Transverse colon (tissue), 4 donors: ENCODE measurements around the gene RPL6. TPM values are rescaled to one million over a fixed set of nuclear protein-coding genes. Genes with fewer than 3 reads are reported as not detected.

ENCODE experiments used
- DNase-seq: peaks from one replicate; pipeline ENCODE4 v3.0.0-alpha.2; 2019
- H3K27ac ChIP-seq, 4 donors: fragments of 200-600 bp; sonication (generic); 2 replicates each; pipeline ENCODE4 v1.5.1; 2016 to 2018; ENCODE audit warnings: inconsistent platforms in 4 of 4
- H3K27me3 ChIP-seq: fragments of 200-600 bp; sonication (generic); 2 replicates; pipeline ENCODE4 v1.5.1; 2017; ENCODE audit warnings: inconsistent platforms
- H3K36me3 ChIP-seq, 4 donors: fragments of 200-600 bp; sonication (generic); 2 replicates each; pipeline ENCODE4 v1.5.1; 2017 to 2019; ENCODE audit warnings: inconsistent platforms in 4 of 4
- H3K4me1 ChIP-seq, 4 donors: fragments of 200-600 bp; sonication (generic); 2 replicates each; pipeline ENCODE4 v1.5.1; 2017 to 2020; ENCODE audit warnings: inconsistent platforms in 4 of 4
- H3K4me3 ChIP-seq, 4 donors: fragments of 200-600 bp; sonication (generic); 1 replicate in 1 of 4; 2 replicates in 3 of 4; pipeline versions ENCODE4 v1.5.1 to v1.6.1; 2017 to 2019; ENCODE audit warnings: inconsistent platforms in 4 of 4
- H3K9me3 ChIP-seq, 2 donors: fragments of 200-600 bp; sonication (generic); 2 replicates each; pipeline ENCODE4 v1.5.1; 2017 to 2019; ENCODE audit warnings: inconsistent platforms in 2 of 2
- CTCF ChIP-seq, 5 experiments: fragments of 200-600 bp in 3 of 5; fragments of 450-650 bp in 2 of 5; sonication (generic) in 3 of 5; IDR thresholded peaks; 1 replicate in 2 of 5; 2 replicates in 3 of 5; pipeline ENCODE4 v1.5.1; 2016 to 2017; ENCODE audit warnings: antibody characterized with exemption in 5 of 5, inconsistent platforms in 3 of 5, mild to moderate bottlenecking in 2 of 5, moderate library complexity in 1 of 5
- EP300 ChIP-seq: sonication (generic); formaldehyde crosslinking; IDR thresholded peaks from one replicate; pipeline ENCODE4 v1.6.1; 2017; ENCODE audit warnings: antibody characterized with exemption, low read depth
- POLR2A ChIP-seq: fragments of 450-650 bp; IDR thresholded peaks from one replicate; pipeline ENCODE4 v1.6.1; 2016; ENCODE audit warnings: antibody characterized with exemption, mild to moderate bottlenecking, moderate library complexity
- POLR2AphosphoS5 ChIP-seq, 3 donors: sonication (generic); formaldehyde crosslinking; IDR thresholded peaks; one replicate each; pipeline ENCODE4 v1.6.1; 2016; ENCODE audit warnings: antibody characterized with exemption in 3 of 3
- WGBS, 2 donors: methylation state at CpG; one replicate each; pipeline ENCODE4 v1.1.5; 2018; ENCODE audit warnings: low coverage in 1 of 2; 5-methylcytosine and 5-hydroxymethylcytosine counted together
- in situ Hi-C, 4 donors: fragments of 200-750 bp; cut with MboI; loops; one replicate each; pipeline versions ENCODE4 v1.15.0 to v1.15.1; 2017; ENCODE audit warnings: low sequenced_read_pairs in 3 of 4, low pct_ligation_motif_present in 1 of 4, low pct_unique_long_range_greater_than_20kb in 1 of 4
- intact Hi-C: fragments of 100-400 bp; cut with DNase I; formaldehyde crosslinking; loops from one replicate; pipeline ENCODE4 v1.15.1; 2023; ENCODE audit warnings: low total_unique reads
- total RNA-seq, 4 donors: library from RNA; depleted of rRNA; stranded (reverse); fragments of >200 nt; gene quantifications; one replicate each; pipeline ENCODE4 v1.1.0, GENCODE V29; 2016

RPL6 gene
- total RNA-seq, 4 donors from 2014 or later, result 361 to 1,162 (median 790) TPM

- no peak for DNase-seq
- Histone ChIP-seq H3K9me3 (no peaks in the 10 kb centered on the region), H3K4me1 (peaks cover 0 to 11% (median 6%) of the 10 kb centered on the region in 4 donors), H3K27ac (no peak overlapping the region), H3K36me3 (no peaks in the 10 kb centered on the region), H3K4me3 (no peak overlapping the region), H3K27me3 (no peaks in the 10 kb centered on the region)
- TF ChIP-seq CTCF (IDR thresholded peaks at IDR 0.05) (no peak), POLR2A (no peak), EP300 (no peak)
- WGBS, 2 donors, result 62 to 80% methylated on average over 2 to 8 of the region's 8 CpGs
- intact Hi-C loops, result no loop called here
- in situ Hi-C loops, result no loop called here
These were observed 38.4 kb downstream of the RPL6 start for GRCh38 chr12:112370868-112371510.

- Histone ChIP-seq H3K4me1 (peaks cover 0 to 11% (median 6%) of the 10 kb centered on the region in 4 donors), H3K36me3 (no peaks in the 10 kb centered on the region), H3K4me3 (no peak overlapping the region), H3K9me3 (no peaks in the 10 kb centered on the region), H3K27me3 (no peaks in the 10 kb centered on the region), H3K27ac (no peak overlapping the region)
- intact Hi-C loops, result no loop called here
- in situ Hi-C loops, result no loop called here
- DNase-seq, result no peak
- 49% methylated on average over 1 of the region's 1 CpG; no CpG with 5 or more reads in 1 of the 2 donors for WGBS, 2 donors
- TF ChIP-seq EP300, result no peak
- TF ChIP-seq CTCF (IDR thresholded peaks at IDR 0.05), result no peak
- no peak for TF ChIP-seq POLR2A
- TF ChIP-seq POLR2AphosphoS5 (IDR thresholded peaks at IDR 0.05), result no peak
These were observed 39.2 kb downstream of the RPL6 start for GRCh38 chr12:112370199-112370598.

GRCh38 chr12:112368856-112369255 is 40.5 kb downstream of the RPL6 start:
- H3K27me3 ChIP-seq, result no peaks in the 10 kb centered on the region
- H3K4me3 ChIP-seq, result no peak overlapping the region
- H3K27ac ChIP-seq, result peak overlapping the region in 2 of 4 donors; percentile 6 to 33
- TF ChIP-seq EP300 (no peak), POLR2A (no peak), CTCF (IDR thresholded peaks at IDR 0.05) (no peak), POLR2AphosphoS5 (IDR thresholded peaks at IDR 0.05) (no peak)
- in situ Hi-C loops, result no loop called here
- intact Hi-C loops, result no loop called here
- 81 to 87% methylated on average over 4 to 6 of the region's 6 CpGs for WGBS, 2 donors
- no peak for DNase-seq
- no peaks in the 10 kb centered on the region for H3K36me3 ChIP-seq
- H3K4me1 ChIP-seq, result peaks cover 0 to 11% (median 5%) of the 10 kb centered on the region in 4 donors
- H3K9me3 ChIP-seq, result no peaks in the 10 kb centered on the region

- H3K9me3 ChIP-seq, result no peaks in the 10 kb centered on the region
- H3K27me3 ChIP-seq, result no peaks in the 10 kb centered on the region
- 84 to 90% methylated on average over 3 of the region's 3 CpGs for whole genome bisulfite sequencing, 2 donors
- intact Hi-C loops, result no loop called here
- H3K27ac ChIP-seq, result no peak overlapping the region
- H3K4me1 ChIP-seq, result peaks cover 0 to 11% (median 5%) of the 10 kb centered on the region in 4 donors
- H3K4me3 ChIP-seq, result no peak overlapping the region
- DNase-seq, result no peak
- in situ Hi-C loops, result no loop called here
- TF ChIP-seq POLR2AphosphoS5 (IDR thresholded peaks at IDR 0.05) (no peak), CTCF (IDR thresholded peaks at IDR 0.05) (no peak), EP300 (no peak), POLR2A (no peak)
- no peaks in the 10 kb centered on the region for H3K36me3 ChIP-seq
These were observed 41.4 kb downstream of the RPL6 start for GRCh38 chr12:112367965-112368364.
